RPMI7951 (cell line): Measurements from ENCODE around the gene SPPL3. TPM values are rescaled to one million over a fixed set of nuclear protein-coding genes. Genes with fewer than 3 reads are reported as not detected.

Source experiments
- DNase-seq: peaks from one replicate; pipeline ENCODE4 v3.0.0-alpha.2; 2012; ENCODE audit warnings: low read depth
- total RNA-seq: library from RNA; depleted of rRNA; stranded (reverse); fragments of >200 nt; shearing (Covaris generic); gene quantifications from 2 replicates; pipeline ENCODE4 v1.2.3, GENCODE V29; 2014

Gene SPPL3
- total RNA-seq, 1 experiment from 2014 or later, result 8.4 TPM

- no peak for DNase-seq
Observed at GRCh38 chr12:120879102-120879501, 25.1 kb downstream of the SPPL3 start.

GRCh38 chr12:120874547-120875245, 29.5 kb downstream of the SPPL3 start:
- DNase-seq, result no peak

- no peak for DNase-seq
Observed at GRCh38 chr12:120873226-120873625, 30.9 kb downstream of the SPPL3 start.

GRCh38 chr12:120872487-120872886, 31.7 kb downstream of the SPPL3 start:
- no peak for DNase-seq

- DNase-seq, result no peak
Observed at GRCh38 chr12:120870415-120870814, 33.7 kb downstream of the SPPL3 start.

GRCh38 chr12:120869376-120869775, 34.8 kb downstream of the SPPL3 start:
- no peak for DNase-seq

GRCh38 chr12:120866108-120866507, 38.0 kb downstream of the SPPL3 start:
- no peak for DNase-seq

- no peak for DNase-seq
Observed at GRCh38 chr12:120865098-120865497, 39.1 kb downstream of the SPPL3 start.

- no peak for DNase-seq
Observed at GRCh38 chr12:120862664-120863063, 41.5 kb downstream of the SPPL3 start.

GRCh38 chr12:120861074-120861795, 42.9 kb downstream of the SPPL3 start:
- peak; percentile 53 for DNase-seq

GRCh38 chr12:120858306-120859088, 45.7 kb downstream of the SPPL3 start:
- DNase-seq, result no peak

- no peak for DNase-seq
Observed at GRCh38 chr12:120856980-120857379, 47.2 kb downstream of the SPPL3 start.

GRCh38 chr12:120855823-120856588, 48.2 kb downstream of the SPPL3 start:
- DNase-seq, result no peak

- no peak for DNase-seq
Observed at GRCh38 chr12:120854804-120855203, 49.4 kb downstream of the SPPL3 start.

GRCh38 chr12:120853188-120853587, 51.0 kb downstream of the SPPL3 start:
- no peak for DNase-seq

GRCh38 chr12:120851944-120852343, 52.2 kb downstream of the SPPL3 start:
- DNase-seq, result no peak

- DNase-seq, result no peak
Observed at GRCh38 chr12:120851444-120851843, 52.7 kb downstream of the SPPL3 start.

GRCh38 chr12:120849765-120850164, 54.4 kb downstream of the SPPL3 start:
- DNase-seq, result peak; percentile 68

GRCh38 chr12:120847814-120848213, 56.3 kb downstream of the SPPL3 start:
- DNase-seq, result no peak

GRCh38 chr12:120847392-120847791, 56.8 kb downstream of the SPPL3 start:
- no peak for DNase-seq

GRCh38 chr12:120846721-120847120, 57.4 kb downstream of the SPPL3 start:
- DNase-seq, result no peak

- DNase-seq, result no peak
Observed at GRCh38 chr12:120845696-120846095, 58.5 kb downstream of the SPPL3 start.
